Measurements from ENCODE around the gene WDR54.

GRCh38 chr2:74374509-74375205 lies 46.9 kb upstream of the WDR54 start:
- TF ChIP-seq POLR2AphosphoS5 (IDR thresholded peaks at IDR 0.05; ENCODE audit: low read depth, low read length) (no peak), POLR2A (IDR thresholded peaks at IDR 0.05; ENCODE audit: low read depth, low read length) (no peak)
